A549 (cell line): ENCODE data around the gene TIMD4. TPM values are rescaled to one million over a fixed set of nuclear protein-coding genes. Genes with fewer than 3 reads are reported as not detected.

Experiments used
- ATAC-seq, 2 experiments: fragments of 200-7000 bp in 1 of 2; fragments of >200 bp in 1 of 2; cut with Nextera tagmentation in 1 of 2; cut with Tn5 transposase in 1 of 2; 3 replicates each; pipeline versions ENCODE4 v1.8.0 to v1.9.1; 2018 to 2020; ENCODE audit warnings: mild to moderate bottlenecking in 1 of 2, moderate library complexity in 1 of 2
- CTCF ChIA-PET: fragments of 300-600 bp; sonication (Branson Sonifier 250); formaldehyde crosslinking; extraction: SDS; loops from one replicate; lab custom pipeline; 2021; ENCODE audit warnings: antibody characterized with exemption, inconsistent platforms; lab: Yijun Ruan, JAX
- POLR2A ChIA-PET: fragments of 350-600 bp; formaldehyde crosslinking; extraction: SDS; loops from one replicate; lab custom pipeline; 2021; ENCODE audit warnings: antibody characterized with exemption, inconsistent platforms; lab: Yijun Ruan, JAX
- DNase-seq, 2 experiments: peaks; one replicate each; pipeline versions ENCODE4 v3.0.0 to v3.0.0-alpha.2; 2011 to 2016; ENCODE audit warnings: low read depth in 1 of 2, low spot score in 1 of 2
- FAIRE-seq: peaks from 2 replicates; lab custom pipeline; 2011; peaks lifted over from hg19 to GRCh38; lab: Jason Lieb, UNC
- H3K27ac ChIP-seq, 2 experiments: fragments of >200 bp; sonication (Bioruptor Twin); formaldehyde crosslinking; 3 replicates each; pipeline ENCODE4 v1.5.1; 2016 to 2017
- H3K4me1 ChIP-seq: fragments of >200 bp; sonication (Bioruptor Twin); formaldehyde crosslinking; 3 replicates; pipeline ENCODE4 v1.6.1; 2016
- H3K4me2 ChIP-seq: fragments of >200 bp; sonication (Bioruptor Twin); formaldehyde crosslinking; 3 replicates; pipeline ENCODE4 v1.6.1; 2016
- H3K4me3 ChIP-seq: fragments of >200 bp; sonication (Bioruptor Twin); formaldehyde crosslinking; 3 replicates; pipeline ENCODE4 v1.5.1; 2016
- H3K9me3 ChIP-seq: fragments of >200 bp; sonication (Bioruptor Twin); formaldehyde crosslinking; 3 replicates; pipeline ENCODE4 v1.6.1; 2016
- HDAC2 ChIP-seq: fragments of 200-600 bp; sonication (generic); IDR thresholded peaks from 2 replicates; pipeline ENCODE4 v1.6.1; 2016
- KDM1A ChIP-seq: fragments of 200-600 bp; sonication (generic); IDR thresholded peaks from 2 replicates; pipeline ENCODE4 v1.6.1; 2016; ENCODE audit warnings: low read depth, mild to moderate bottlenecking
- MAFK ChIP-seq: fragments of 450-650 bp; IDR thresholded peaks from 2 replicates; pipeline ENCODE4 v1.6.1; 2014; ENCODE audit not compliant: partially characterized antibody
- MYC ChIP-seq: IDR thresholded peaks from 2 replicates; pipeline ENCODE4 v1.6.1; 2012; ENCODE audit warnings: mild to moderate bottlenecking, inconsistent platforms, low read length, improper control_type of control experiment, borderline replicate concordance
- NPAS2 ChIP-seq: fragments of 250-450 bp; sonication (Bioruptor Pico); IDR thresholded peaks from 2 replicates; pipeline ENCODE4 v1.8.0; 2022; ENCODE audit warnings: mild to moderate bottlenecking, moderate library complexity, borderline replicate concordance
- PHF8 ChIP-seq: fragments of 200-600 bp; sonication (generic); IDR thresholded peaks from 2 replicates; pipeline ENCODE4 v1.6.1; 2016; ENCODE audit warnings: low read depth, mild to moderate bottlenecking, antibody characterized with exemption, moderate library complexity, borderline replicate concordance
- RCOR1 ChIP-seq: fragments of 150-350 bp; IDR thresholded peaks from 2 replicates; pipeline ENCODE4 v1.6.1; 2014; ENCODE audit warnings: antibody characterized with exemption, low read length, low read depth
- SMC3 ChIP-seq: fragments of >200 bp; sonication (Bioruptor Twin); formaldehyde crosslinking; IDR thresholded peaks from 3 replicates; pipeline ENCODE4 v1.6.1; 2018; ENCODE audit warnings: inconsistent platforms
- TP53 ChIP-seq: fragments of 250-450 bp; sonication (Bioruptor Pico); IDR thresholded peaks from 2 replicates; pipeline ENCODE4 v1.5.0; 2021; ENCODE audit warnings: mild to moderate bottlenecking, moderate library complexity
- ZFP36 ChIP-seq: fragments of 450-650 bp; IDR thresholded peaks from 2 replicates; pipeline ENCODE4 v1.6.1; 2014; ENCODE audit warnings: borderline replicate concordance; ENCODE audit not compliant: partially characterized antibody
- WGBS: methylation state at CpG from one replicate; pipeline ENCODE4 v1.1.6; 2017; ENCODE audit errors: missing lambda C conversion rate; 5-methylcytosine and 5-hydroxymethylcytosine counted together
- polyA plus RNA-seq, 4 experiments: library from polyadenylated mRNA; depleted of rRNA in 3 of 4; stranded (reverse); fragments of >200 nt; fragmentation: RNase III in 1 of 4; extraction: RNeasy Plus Mini Kit Qiagen cat#74134 plus additional on column Dnase treatment in 1 of 4; gene quantifications; 2 replicates in 3 of 4; 3 replicates in 1 of 4; pipeline ENCODE4 v1.2.3, GENCODE V29; 2011 to 2017
- TF ChIP-seq, protein P1 (sequence below): fragments of 450-650 bp; IDR thresholded peaks from 2 replicates; pipeline ENCODE4 v1.6.1; 2014; ENCODE audit warnings: antibody characterized with exemption
- TF ChIP-seq, protein P2 (sequence below): fragments of 250-450 bp; sonication (Bioruptor Pico); IDR thresholded peaks from 2 replicates; pipeline ENCODE4 v1.5.0; 2021; ENCODE audit warnings: mild to moderate bottlenecking, moderate library complexity, borderline replicate concordance
- TF ChIP-seq, protein P3 (sequence below): fragments of 150-350 bp; IDR thresholded peaks from 2 replicates; pipeline ENCODE4 v1.6.1; 2014; ENCODE audit warnings: low read depth, mild to moderate bottlenecking, low read length
- TF ChIP-seq, protein P4 (sequence below): fragments of 250-450 bp; sonication (Bioruptor Pico); IDR thresholded peaks from 2 replicates; pipeline ENCODE4 v1.5.0; 2020; ENCODE audit warnings: low read depth, mild to moderate bottlenecking, moderate library complexity
- TF ChIP-seq, protein P5 (sequence below): fragments of >200 bp; sonication (Bioruptor Twin); formaldehyde crosslinking; IDR thresholded peaks from 2 replicates; pipeline ENCODE4 v1.6.1; 2016

The TIMD4 gene
- polyA plus RNA-seq, 2 of the 4 experiments (the other 2 are of a cell fraction), result 2.3 to 4.6 TPM

DNA sequence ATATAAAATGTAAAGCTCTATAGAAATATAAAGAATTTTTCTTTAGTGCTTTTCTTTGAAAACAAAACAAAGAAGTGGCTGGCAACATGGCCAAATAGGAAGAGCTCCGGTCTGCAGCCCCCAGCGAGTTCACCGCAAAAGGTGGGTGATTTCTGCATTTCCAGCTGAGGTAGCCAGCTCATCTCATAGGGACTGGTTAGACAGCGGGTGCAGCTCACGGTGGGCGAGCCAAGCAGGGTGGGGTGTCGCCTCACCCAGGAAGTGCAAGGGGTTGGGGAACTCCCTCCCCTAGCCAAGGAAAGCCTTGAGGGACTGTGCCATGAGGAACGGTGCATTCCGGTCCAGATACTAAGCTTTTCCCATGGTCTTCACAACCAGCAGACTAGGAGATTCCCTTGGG is 21.0 kb upstream of the TIMD4 start:
- Histone ChIP-seq H3K27ac (no peak overlapping the region), H3K9me3 (no peaks in the 10 kb centered on the region), H3K4me3 (no peak overlapping the region), H3K4me2 (no peak overlapping the region), H3K4me1 (no peaks in the 10 kb centered on the region)
- POLR2A ChIA-PET, result no interaction called here
- ATAC-seq (no peak), DNase-seq (no peak), FAIRE-seq (no peak)
- 98% methylated on average over 9 of the region's 9 CpGs for WGBS
- CTCF ChIA-PET, result no interaction called here
- TF ChIP-seq RCOR1 (no peak), NPAS2 (CRISPR knock-in tag) (no peak), HDAC2 (no peak), SMC3 (no peak), KDM1A (no peak), TP53 (no peak)
- TF ChIP-seq, protein P1, sequence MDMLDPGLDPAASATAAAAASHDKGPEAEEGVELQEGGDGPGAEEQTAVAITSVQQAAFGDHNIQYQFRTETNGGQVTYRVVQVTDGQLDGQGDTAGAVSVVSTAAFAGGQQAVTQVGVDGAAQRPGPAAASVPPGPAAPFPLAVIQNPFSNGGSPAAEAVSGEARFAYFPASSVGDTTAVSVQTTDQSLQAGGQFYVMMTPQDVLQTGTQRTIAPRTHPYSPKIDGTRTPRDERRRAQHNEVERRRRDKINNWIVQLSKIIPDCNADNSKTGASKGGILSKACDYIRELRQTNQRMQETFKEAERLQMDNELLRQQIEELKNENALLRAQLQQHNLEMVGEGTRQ, result no peak
- TF ChIP-seq, protein P2, sequence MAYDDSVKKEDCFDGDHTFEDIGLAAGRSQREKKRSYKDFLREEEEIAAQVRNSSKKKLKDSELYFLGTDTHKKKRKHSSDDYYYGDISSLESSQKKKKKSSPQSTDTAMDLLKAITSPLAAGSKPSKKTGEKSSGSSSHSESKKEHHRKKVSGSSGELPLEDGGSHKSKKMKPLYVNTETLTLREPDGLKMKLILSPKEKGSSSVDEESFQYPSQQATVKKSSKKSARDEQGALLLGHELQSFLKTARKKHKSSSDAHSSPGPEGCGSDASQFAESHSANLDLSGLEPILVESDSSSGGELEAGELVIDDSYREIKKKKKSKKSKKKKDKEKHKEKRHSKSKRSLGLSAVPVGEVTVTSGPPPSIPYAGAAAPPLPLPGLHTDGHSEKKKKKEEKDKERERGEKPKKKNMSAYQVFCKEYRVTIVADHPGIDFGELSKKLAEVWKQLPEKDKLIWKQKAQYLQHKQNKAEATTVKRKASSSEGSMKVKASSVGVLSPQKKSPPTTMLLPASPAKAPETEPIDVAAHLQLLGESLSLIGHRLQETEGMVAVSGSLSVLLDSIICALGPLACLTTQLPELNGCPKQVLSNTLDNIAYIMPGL (CRISPR knock-in tag), result no peak
- TF ChIP-seq, protein P3, sequence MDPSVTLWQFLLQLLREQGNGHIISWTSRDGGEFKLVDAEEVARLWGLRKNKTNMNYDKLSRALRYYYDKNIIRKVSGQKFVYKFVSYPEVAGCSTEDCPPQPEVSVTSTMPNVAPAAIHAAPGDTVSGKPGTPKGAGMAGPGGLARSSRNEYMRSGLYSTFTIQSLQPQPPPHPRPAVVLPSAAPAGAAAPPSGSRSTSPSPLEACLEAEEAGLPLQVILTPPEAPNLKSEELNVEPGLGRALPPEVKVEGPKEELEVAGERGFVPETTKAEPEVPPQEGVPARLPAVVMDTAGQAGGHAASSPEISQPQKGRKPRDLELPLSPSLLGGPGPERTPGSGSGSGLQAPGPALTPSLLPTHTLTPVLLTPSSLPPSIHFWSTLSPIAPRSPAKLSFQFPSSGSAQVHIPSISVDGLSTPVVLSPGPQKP, result no peak

DNA sequence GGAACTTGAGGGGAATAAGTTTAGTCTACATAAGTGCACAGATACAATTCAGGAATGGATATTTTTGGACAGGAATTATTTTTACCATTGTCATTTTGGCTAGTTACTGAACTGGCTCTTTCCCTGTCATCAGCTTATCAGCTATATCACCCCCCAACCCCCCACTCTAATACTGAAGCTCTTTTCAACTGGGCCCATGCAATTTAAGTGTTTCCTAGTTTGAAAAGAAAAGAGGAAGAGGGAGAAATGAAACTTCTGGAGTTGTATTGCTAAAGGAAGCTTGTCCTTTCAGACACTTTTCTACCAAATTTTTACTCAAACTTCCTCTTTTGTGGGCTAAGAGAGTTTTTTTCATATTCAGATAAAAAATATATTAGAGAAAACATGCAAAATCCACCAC is 18.5 kb upstream of the TIMD4 start:
- FAIRE-seq (no peak), DNase-seq (no peak), ATAC-seq (no peak)
- Histone ChIP-seq H3K9me3 (no peaks in the 10 kb centered on the region), H3K27ac (no peak overlapping the region), H3K4me3 (no peak overlapping the region), H3K4me1 (no peaks in the 10 kb centered on the region), H3K4me2 (no peak overlapping the region)
- CTCF ChIA-PET, result interaction anchor here (0.6 kb wide), 1 partner anchor 15 kb away, joined by 3 read pairs; no protein-coding TSS in a partner anchor
- POLR2A ChIA-PET, result interaction anchor here (0.5 kb wide), 1 partner anchor 60 kb away, joined by 4 read pairs; no protein-coding TSS in a partner anchor
- TF ChIP-seq, protein P4, sequence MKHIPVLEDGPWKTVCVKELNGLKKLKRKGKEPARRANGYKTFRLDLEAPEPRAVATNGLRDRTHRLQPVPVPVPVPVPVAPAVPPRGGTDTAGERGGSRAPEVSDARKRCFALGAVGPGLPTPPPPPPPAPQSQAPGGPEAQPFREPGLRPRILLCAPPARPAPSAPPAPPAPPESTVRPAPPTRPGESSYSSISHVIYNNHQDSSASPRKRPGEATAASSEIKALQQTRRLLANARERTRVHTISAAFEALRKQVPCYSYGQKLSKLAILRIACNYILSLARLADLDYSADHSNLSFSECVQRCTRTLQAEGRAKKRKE (CRISPR knock-in tag), result no peak
- TF ChIP-seq MYC, result no peak

DNA sequence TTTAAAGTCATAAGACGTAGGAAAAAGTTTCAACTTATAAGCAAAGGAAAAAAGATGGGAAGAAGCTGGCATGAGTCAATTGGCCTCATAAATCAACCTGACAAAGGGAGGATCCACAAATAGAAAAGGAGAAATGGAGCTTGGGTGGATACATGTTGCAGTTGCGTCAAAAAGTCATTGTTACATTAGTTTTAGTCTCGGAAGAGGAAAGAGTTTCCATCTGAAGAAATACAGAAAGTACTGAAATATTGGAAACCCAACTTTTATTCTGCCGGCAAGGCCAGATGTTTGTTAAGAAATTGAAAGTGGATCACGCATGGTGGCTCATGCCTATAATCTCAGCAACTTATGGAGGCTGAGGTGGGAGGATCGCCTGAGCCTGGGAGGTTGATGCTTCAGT is 11.3 kb upstream of the TIMD4 start:
- FAIRE-seq, result no peak
- Histone ChIP-seq H3K4me1 (peaks cover 19% of the 10 kb centered on the region), H3K27ac (no peak overlapping the region; a peak in 1 of 6 replicates), H3K4me2 (no peak overlapping the region), H3K9me3 (no peaks in the 10 kb centered on the region), H3K4me3 (no peak overlapping the region)
- ChIA-PET CTCF (no interaction called here), POLR2A (no interaction called here)
- 90% methylated on average over 6 of the region's 6 CpGs for WGBS
- DNase-seq, result no peak
- TF ChIP-seq SMC3 (no peak), MAFK (no peak), PHF8 (no peak), HDAC2 (no peak), MYC (no peak), ZFP36 (no peak)
- TF ChIP-seq, protein P5, sequence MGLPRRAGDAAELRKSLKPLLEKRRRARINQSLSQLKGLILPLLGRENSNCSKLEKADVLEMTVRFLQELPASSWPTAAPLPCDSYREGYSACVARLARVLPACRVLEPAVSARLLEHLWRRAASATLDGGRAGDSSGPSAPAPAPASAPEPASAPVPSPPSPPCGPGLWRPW, result no peak
- TF ChIP-seq, protein P2 (CRISPR knock-in tag), result no peak
- TF ChIP-seq, protein P4 (CRISPR knock-in tag), result no peak
- ATAC-seq, result no peak
